GM18861 (cell line): Measurements from ENCODE around the gene PDE5A.
"Not testable (repeated sequence)": the region's sequence is repeated elsewhere in the genome, so short reads cannot be mapped to it uniquely, and the experiment has no call there.

Experiments
- ATAC-seq: cut with Tn5 transposase; IDR thresholded peaks from one replicate; pipeline ENCODE4 v1.9.1; 2021; ENCODE audit not compliant: unreplicated experiment

Gene PDE5A

GRCh38 chr4:119646347-119647071 lies 17.9 kb upstream of the PDE5A start:
- no peak for ATAC-seq

- ATAC-seq = no peak
These were observed 14.9 kb upstream of the PDE5A start for GRCh38 chr4:119643306-119644042.

DNA sequence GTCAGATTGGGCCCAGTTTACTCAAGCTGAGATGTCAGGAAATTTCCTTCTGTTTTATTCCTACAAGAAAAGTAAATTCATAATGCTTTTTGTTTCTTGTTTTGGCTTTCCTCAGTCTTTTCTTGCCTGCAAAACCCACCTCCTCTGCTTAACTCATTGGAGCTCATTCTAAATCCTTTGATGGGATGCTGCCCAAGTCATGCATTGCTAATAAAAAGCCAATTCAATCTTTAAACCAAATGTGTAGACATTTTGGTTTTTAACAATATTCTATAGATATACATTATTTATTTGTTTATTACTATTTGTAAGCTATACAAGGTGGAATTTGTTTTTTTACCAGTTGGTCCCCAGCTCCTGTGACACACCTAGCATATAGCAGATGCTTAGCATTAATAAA lies 13.2 kb upstream of the PDE5A start:
- no peak for ATAC-seq

DNA sequence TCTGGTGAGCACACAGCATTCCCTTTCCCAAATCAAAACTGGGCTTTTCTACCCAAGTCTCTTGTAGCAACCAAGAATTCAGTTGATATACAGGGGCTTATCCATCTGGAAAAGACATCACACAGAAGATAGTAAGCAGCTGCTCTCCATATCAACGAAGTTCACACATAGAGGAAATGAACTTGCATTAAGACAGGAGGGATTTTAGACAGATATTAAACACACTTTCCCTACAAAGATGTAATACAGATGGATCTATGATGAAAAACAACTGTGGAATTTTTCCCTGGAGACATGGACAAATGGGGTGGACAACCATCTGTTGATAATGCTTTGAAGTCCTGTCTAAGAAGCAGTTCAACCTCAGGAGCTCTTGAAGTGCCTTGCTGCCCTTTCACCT lies 9.8 kb upstream of the PDE5A start:
- no peak for ATAC-seq

DNA sequence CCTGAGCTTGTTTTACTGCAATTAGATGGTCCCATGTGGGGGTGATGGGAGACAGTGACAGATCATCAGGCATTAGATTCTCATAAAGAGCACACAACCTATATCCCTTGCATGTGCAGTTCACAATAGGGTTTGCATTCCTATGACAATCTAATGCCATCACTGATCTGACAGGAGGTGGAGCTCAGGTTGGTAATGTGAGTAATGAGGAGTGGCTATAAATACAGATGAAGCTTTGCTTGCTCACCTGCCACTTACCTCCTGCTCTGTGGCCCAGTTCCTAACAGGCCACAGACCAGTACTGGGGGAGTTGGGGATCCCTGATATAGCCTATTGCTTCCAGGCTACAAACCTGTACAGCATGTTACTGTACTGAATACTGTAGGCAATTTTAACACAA lies 8.2 kb upstream of the PDE5A start:
- not testable (repeated sequence) for ATAC-seq

- no peak for ATAC-seq
These were observed 3.6 kb upstream of the PDE5A start for GRCh38 chr4:119632216-119632615.

- peak; percentile 7 for ATAC-seq
These were observed 503 bp upstream of the PDE5A start for GRCh38 chr4:119629142-119629471.

- ATAC-seq = peak; percentile 51
These were observed 1.0 kb downstream of the PDE5A start for GRCh38 chr4:119627267-119628255.

DNA sequence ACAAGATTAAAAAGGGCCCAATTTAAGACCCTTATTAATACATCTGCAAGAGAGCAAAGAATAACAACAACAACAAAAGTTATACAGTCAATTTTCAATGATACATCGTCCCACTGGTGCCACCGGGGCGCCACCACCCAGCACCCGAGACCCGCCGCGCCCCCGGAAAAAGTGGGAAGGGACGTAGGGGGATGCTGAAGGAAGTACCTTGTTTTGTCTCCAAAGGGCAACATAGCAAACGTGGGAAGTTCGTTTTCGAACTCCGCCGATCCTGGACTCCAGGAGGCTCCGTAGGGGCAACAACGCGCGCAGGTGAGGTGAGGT lies 1.7 kb downstream of the PDE5A start:
- no peak for ATAC-seq

GRCh38 chr4:119626420-119626819 lies 2.2 kb downstream of the PDE5A start:
- ATAC-seq = no peak

- ATAC-seq = no peak
These were observed 2.8 kb downstream of the PDE5A start for GRCh38 chr4:119625761-119626160.

DNA sequence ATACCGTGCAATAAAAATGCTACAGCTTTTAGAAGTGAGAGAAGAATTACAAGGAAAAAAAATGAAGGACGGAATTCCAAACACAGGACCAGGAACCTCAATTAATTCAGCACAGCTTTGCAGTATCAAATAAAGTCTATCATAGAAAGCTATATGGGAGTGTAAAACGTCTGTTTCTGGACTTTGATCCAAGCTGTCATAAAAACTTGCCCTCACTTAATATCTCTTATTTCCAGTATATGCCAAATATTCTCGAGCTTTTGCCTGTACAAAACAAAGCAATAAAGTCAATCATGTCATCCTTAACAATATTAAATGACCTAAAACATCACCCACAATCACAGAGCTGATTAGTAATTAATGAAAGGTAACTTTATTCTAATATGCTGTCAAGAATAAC lies 4.2 kb downstream of the PDE5A start:
- ATAC-seq = no peak

GRCh38 chr4:119623025-119623424 lies 5.6 kb downstream of the PDE5A start:
- ATAC-seq = no peak

DNA sequence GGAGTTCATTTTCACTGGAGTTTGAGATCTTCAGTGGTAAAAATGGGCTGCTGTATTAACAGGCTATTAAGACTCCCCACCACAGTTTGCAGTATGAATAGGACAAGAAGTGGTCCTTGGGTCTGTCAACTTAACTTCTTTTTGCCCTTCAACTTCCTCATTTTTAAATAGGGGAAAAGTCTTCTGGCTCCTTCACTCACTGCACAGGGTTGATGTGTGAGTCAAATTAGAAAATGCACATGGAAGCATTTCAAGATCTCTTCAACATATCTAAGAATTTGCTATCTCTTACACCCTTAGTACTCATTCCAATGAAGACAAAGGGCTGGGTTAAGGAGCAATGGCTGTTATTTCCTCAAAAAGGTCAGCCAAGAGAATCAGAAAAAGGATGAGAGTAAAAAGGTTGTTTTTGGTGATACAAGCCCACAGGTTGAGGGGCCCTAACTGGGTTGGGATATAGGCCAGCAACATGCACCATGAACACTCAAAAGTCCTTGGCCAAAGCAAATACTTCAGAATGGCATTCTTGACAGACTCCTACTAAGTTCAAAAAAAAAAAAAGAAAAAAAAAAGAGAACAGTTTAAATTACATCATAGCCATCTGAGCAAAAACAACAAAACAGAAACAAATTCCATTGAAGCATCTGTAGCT lies 13.4 kb downstream of the PDE5A start:
- ATAC-seq = no peak

DNA sequence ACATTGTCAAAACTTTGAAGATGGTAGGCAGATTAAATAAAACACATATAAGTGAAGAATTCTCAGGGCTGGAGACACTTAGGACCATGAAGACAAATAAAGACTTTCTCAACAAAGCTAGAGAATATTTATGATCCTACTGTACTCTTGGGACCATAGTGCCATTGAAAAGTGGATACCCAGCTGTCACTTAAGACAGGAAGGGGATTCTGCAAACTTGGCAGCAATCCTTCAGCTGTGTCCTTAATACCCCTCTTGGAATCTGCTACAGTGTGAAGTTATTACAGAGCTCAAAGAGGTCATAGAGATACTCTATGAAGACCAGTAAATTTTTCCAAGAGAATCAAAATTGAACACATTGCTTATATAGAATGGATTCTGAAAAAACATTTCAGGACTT lies 24.3 kb downstream of the PDE5A start:
- ATAC-seq = no peak

GRCh38 chr4:119602366-119602765 lies 26.2 kb downstream of the PDE5A start:
- no peak for ATAC-seq

GRCh38 chr4:119598521-119598920 lies 30.1 kb downstream of the PDE5A start:
- no peak for ATAC-seq

GRCh38 chr4:119597377-119597776 lies 31.2 kb downstream of the PDE5A start:
- ATAC-seq = no peak

DNA sequence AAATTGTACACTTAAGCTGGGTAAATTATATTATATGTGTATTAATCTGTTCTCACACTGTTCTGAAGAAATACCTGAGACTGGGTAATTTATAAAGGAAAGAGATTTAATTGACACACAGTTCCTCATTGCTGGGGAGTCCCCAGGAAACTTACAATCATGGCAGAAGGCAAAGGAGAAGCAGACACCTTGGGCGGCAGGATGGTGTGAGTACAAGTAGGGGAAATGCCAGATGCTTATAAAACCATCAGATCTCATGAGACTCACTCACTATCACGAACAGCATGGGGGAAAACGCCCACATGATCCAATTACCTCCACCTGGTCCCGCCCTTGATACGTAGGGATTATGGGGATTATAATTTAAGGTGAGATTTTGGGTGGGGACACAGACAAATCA lies 34.9 kb downstream of the PDE5A start:
- ATAC-seq = no peak

- no peak for ATAC-seq
These were observed 35.8 kb downstream of the PDE5A start for GRCh38 chr4:119592830-119593229.

- no peak for ATAC-seq
These were observed 39.4 kb downstream of the PDE5A start for GRCh38 chr4:119589165-119589564.
